ENCODE results near the gene CBX7. TPM values are rescaled to one million over a fixed set of nuclear protein-coding genes. Genes with fewer than 3 reads are reported as not detected.

CBX7 gene
- 1.7 and 3.5 TPM in 2 replicates for total RNA-seq (2014; rRNA removed; shearing (Covaris generic); ENCODE audit: low replicate concordance)

DNA sequence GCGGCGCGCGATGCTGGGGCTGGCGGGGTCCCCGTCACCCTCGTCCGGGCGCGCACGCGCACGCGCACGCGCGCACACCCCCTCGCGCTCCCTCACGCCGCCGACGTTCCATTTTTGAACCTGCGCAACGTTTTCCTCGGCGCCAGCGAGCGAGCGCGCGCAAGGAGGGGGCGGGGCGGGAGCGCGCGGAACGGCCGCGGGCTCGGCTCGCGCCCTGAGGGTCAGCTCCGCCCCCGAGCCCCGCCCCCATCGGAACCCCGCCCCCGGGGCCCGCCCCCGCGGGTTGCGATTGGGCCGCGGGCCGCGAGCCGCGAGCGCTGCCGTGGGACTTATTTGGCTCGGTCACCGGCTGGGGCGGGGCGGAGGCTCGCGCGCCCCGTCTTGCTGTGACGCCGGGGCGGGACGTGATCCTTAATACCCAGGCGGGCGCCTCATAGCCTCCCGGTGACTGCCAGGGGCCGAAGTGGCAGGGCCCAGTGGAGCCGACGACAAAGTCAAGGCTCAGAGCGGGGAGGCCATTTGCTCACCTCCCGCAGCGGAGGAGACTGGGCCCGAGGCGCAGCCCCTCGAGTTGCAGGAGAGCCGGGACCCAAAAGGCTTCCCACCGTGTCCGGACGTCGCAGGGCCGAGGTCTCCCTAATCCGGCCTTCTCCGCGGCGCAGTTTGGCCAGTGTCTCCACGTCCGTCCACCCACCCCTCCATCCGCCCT, at the start of gene CBX7:
TSS of gene CBX7 (minus strand) at position 170 of the 709 bp plus-strand sequence. CDS start 236 bp downstream, outside the sequence.
- peak within 1 kb of the TSS; percentile 63; the same call in 1 of the 2 replicates for H3K4me3 ChIP-seq (ENCODE audit: low read length)
- H3K4me1 ChIP-seq (ENCODE audit: low read length) = peaks cover 8% of the 10 kb centered on the region
- H3K4me2 ChIP-seq (ENCODE audit: low read depth, low read length, poor library complexity, severe bottlenecking) = peak within 1 kb of the TSS; percentile 75
- peak within 1 kb of the TSS; percentile 67 for H3K9ac ChIP-seq (ENCODE audit: low read length)
- DNase-seq = peak; percentile 94
- H3K9me2 ChIP-seq (replicated peaks; ENCODE audit: insufficient read depth, low read length) = no peaks in the 10 kb centered on the region
- peaks cover 6% of the 10 kb centered on the region; the same call in 1 of the 2 replicates for H4K20me1 ChIP-seq (ENCODE audit: insufficient read depth, low read depth, low read length)
- no peaks in the 10 kb centered on the region for H3K36me3 ChIP-seq (ENCODE audit: insufficient read depth, low read length)
- H3K27ac ChIP-seq (ENCODE audit: low read length) = no peak within 1 kb of the TSS
- H2AFZ ChIP-seq (ENCODE audit: low read length) = peak within 1 kb of the TSS; percentile 95; the same call in 1 of the 2 replicates
- no peaks in the 10 kb centered on the region for H3K79me2 ChIP-seq (ENCODE audit: low read length)
- no peaks in the 10 kb centered on the region for H3K27me3 ChIP-seq (ENCODE audit: low read length)
- no peaks in the 10 kb centered on the region for H3K9me3 ChIP-seq (ENCODE audit: low read length)

DNA sequence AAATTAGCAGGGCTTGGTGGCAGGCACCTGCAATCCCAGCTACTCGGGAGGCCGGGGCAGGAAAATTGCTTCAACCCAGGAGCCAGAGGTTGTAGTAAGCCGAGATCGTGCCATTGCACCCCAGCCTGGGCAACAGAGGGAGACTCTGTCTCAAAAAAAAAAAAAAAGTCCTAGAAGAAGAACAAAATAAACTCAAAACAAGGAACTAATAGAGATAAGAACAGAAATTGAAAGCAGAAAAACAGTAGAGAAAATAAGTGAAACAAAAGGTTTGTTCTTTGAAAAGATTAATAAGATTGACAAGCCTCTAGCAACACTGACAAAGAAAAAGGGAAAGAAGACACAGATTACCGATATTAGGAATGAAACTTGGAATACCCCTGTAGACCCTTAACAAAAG, 45.1 kb upstream of the CBX7 start:
- H3K27me3 ChIP-seq (ENCODE audit: low read length) = no peaks in the 10 kb centered on the region
- no peaks in the 10 kb centered on the region for H3K9me2 ChIP-seq (replicated peaks; ENCODE audit: insufficient read depth, low read length)
- no peak for DNase-seq
- H3K79me2 ChIP-seq (ENCODE audit: low read length) = no peaks in the 10 kb centered on the region
- no peak overlapping the region for H3K9ac ChIP-seq (ENCODE audit: low read length)
- H3K36me3 ChIP-seq (ENCODE audit: insufficient read depth, low read length) = no peaks in the 10 kb centered on the region
- no peak overlapping the region for H3K27ac ChIP-seq (ENCODE audit: low read length)
- H3K4me2 ChIP-seq (ENCODE audit: low read depth, low read length, poor library complexity, severe bottlenecking) = no peak overlapping the region
- H3K9me3 ChIP-seq (ENCODE audit: low read length) = no peaks in the 10 kb centered on the region
- H2AFZ ChIP-seq (ENCODE audit: low read length) = no peak overlapping the region
- no peaks in the 10 kb centered on the region for H4K20me1 ChIP-seq (ENCODE audit: insufficient read depth, low read depth, low read length)
- H3K4me1 ChIP-seq (ENCODE audit: low read length) = no peaks in the 10 kb centered on the region
- no peak overlapping the region for H3K4me3 ChIP-seq (ENCODE audit: low read length)

DNA sequence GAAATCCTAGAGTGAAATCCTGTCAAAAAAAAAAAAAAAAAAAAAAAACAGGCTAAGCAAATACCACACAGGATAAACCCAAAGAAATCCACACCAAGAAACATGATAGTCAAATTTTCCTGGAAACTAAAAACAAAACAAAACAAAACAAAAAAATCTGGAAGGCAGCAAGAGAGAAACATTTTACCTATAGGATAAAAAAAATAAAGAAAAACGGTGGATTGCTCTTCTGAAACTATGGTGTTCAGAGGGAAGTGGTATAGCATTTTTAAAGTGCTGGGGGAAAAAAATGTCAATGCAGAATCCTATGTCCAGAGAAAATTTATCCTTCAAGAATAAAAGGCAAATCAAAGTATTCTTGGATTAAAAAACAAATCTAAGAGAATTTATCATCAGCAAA, 41.6 kb upstream of the CBX7 start:
- no peaks in the 10 kb centered on the region for H3K9me2 ChIP-seq (replicated peaks; ENCODE audit: insufficient read depth, low read length)
- H3K9me3 ChIP-seq (ENCODE audit: low read length) = no peaks in the 10 kb centered on the region
- no peaks in the 10 kb centered on the region for H3K36me3 ChIP-seq (ENCODE audit: insufficient read depth, low read length)
- no peak overlapping the region for H3K9ac ChIP-seq (ENCODE audit: low read length)
- H4K20me1 ChIP-seq (ENCODE audit: insufficient read depth, low read depth, low read length) = no peaks in the 10 kb centered on the region
- H3K79me2 ChIP-seq (ENCODE audit: low read length) = no peaks in the 10 kb centered on the region
- H3K4me2 ChIP-seq (ENCODE audit: low read depth, low read length, poor library complexity, severe bottlenecking) = no peak overlapping the region
- no peak overlapping the region for H2AFZ ChIP-seq (ENCODE audit: low read length)
- H3K27ac ChIP-seq (ENCODE audit: low read length) = no peak overlapping the region
- DNase-seq = no peak
- no peak overlapping the region for H3K4me3 ChIP-seq (ENCODE audit: low read length)
- H3K4me1 ChIP-seq (ENCODE audit: low read length) = no peaks in the 10 kb centered on the region
- no peaks in the 10 kb centered on the region for H3K27me3 ChIP-seq (ENCODE audit: low read length)

GRCh38 chr22:39188809-39189208, 36.3 kb upstream of the CBX7 start:
- no peaks in the 10 kb centered on the region for H3K36me3 ChIP-seq (ENCODE audit: insufficient read depth, low read length)
- no peaks in the 10 kb centered on the region for H3K27me3 ChIP-seq (ENCODE audit: low read length)
- no peaks in the 10 kb centered on the region for H3K4me1 ChIP-seq (ENCODE audit: low read length)
- no peaks in the 10 kb centered on the region for H3K9me2 ChIP-seq (replicated peaks; ENCODE audit: insufficient read depth, low read length)
- H3K79me2 ChIP-seq (ENCODE audit: low read length) = no peaks in the 10 kb centered on the region
- no peak overlapping the region for H3K27ac ChIP-seq (ENCODE audit: low read length)
- no peak overlapping the region for H2AFZ ChIP-seq (ENCODE audit: low read length)
- no peaks in the 10 kb centered on the region for H4K20me1 ChIP-seq (ENCODE audit: insufficient read depth, low read depth, low read length)
- no peaks in the 10 kb centered on the region for H3K9me3 ChIP-seq (ENCODE audit: low read length)
- H3K4me3 ChIP-seq (ENCODE audit: low read length) = no peak overlapping the region
- no peak for DNase-seq
- H3K4me2 ChIP-seq (ENCODE audit: low read depth, low read length, poor library complexity, severe bottlenecking) = no peak overlapping the region
- H3K9ac ChIP-seq (ENCODE audit: low read length) = no peak overlapping the region

- no peaks in the 10 kb centered on the region for H3K36me3 ChIP-seq (ENCODE audit: insufficient read depth, low read length)
- no peak for DNase-seq
- no peaks in the 10 kb centered on the region for H3K79me2 ChIP-seq (ENCODE audit: low read length)
- no peaks in the 10 kb centered on the region for H3K9me2 ChIP-seq (replicated peaks; ENCODE audit: insufficient read depth, low read length)
- no peak overlapping the region for H3K9ac ChIP-seq (ENCODE audit: low read length)
- no peak overlapping the region for H2AFZ ChIP-seq (ENCODE audit: low read length)
- H3K4me1 ChIP-seq (ENCODE audit: low read length) = no peaks in the 10 kb centered on the region
- no peaks in the 10 kb centered on the region for H3K27me3 ChIP-seq (ENCODE audit: low read length)
- no peak overlapping the region for H3K4me3 ChIP-seq (ENCODE audit: low read length)
- H3K4me2 ChIP-seq (ENCODE audit: low read depth, low read length, poor library complexity, severe bottlenecking) = no peak overlapping the region
- H4K20me1 ChIP-seq (ENCODE audit: insufficient read depth, low read depth, low read length) = no peaks in the 10 kb centered on the region
- H3K27ac ChIP-seq (ENCODE audit: low read length) = no peak overlapping the region
- no peaks in the 10 kb centered on the region for H3K9me3 ChIP-seq (ENCODE audit: low read length)
Observed at GRCh38 chr22:39185601-39186012, 33.1 kb upstream of the CBX7 start.

DNA sequence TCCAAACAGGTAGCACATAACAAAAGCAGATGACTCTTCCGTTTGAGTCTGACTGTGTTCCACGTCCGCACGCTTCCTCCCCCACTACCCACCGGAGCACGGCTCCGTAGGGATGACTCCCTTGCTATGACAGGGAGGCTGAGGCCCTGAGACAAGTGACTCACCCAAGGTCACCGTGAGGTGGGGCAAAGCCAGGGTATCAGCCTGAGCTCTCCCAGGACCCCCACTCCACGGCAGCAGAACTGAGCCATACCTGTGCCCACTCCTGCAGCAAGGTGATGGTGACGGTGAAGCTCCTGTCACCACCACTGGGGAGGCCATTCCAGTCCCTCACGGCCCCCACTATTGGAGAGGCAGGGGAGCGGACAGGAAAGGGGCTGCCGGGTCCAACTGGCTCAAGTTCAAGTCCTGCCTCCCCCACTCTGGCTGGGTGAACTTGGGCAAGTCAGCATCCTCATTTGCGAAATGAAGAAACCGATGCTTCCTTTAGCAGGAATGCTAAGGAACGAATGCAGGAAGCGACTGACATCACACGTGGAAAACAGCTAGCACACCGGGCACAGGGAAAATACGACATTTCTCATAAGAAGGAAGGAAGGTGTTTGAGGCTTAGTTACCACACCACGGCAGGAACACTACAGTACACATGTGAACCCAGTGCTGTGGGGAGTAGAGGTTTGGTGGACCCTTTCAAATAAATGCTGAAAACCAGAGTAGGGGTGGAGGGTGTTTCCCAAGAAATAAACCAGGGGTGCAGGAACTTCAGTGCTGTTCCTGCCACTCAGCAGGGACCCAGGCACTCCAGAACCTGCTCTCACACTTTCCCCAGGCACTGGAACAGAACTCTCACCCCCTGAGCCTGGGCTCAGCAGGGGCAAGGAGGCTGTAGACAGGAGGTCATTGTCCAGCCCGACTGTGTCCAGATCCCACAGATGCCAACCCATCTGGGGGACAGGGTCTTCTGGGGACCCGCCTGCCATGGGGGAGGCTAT, 32.4 kb upstream of the CBX7 start:
- Histone ChIP-seq H3K27ac (ENCODE audit: low read length) (no peak overlapping the region), H3K36me3 (ENCODE audit: insufficient read depth, low read length) (no peaks in the 10 kb centered on the region), H3K79me2 (ENCODE audit: low read length) (no peaks in the 10 kb centered on the region), H2AFZ (ENCODE audit: low read length) (no peak overlapping the region), H3K4me1 (ENCODE audit: low read length) (no peaks in the 10 kb centered on the region), H3K4me3 (ENCODE audit: low read length) (no peak overlapping the region), H3K9me3 (ENCODE audit: low read length) (no peaks in the 10 kb centered on the region), H3K9me2 (replicated peaks; ENCODE audit: insufficient read depth, low read length) (no peaks in the 10 kb centered on the region), H3K9ac (ENCODE audit: low read length) (no peak overlapping the region), H3K27me3 (ENCODE audit: low read length) (no peaks in the 10 kb centered on the region), H3K4me2 (ENCODE audit: low read depth, low read length, poor library complexity, severe bottlenecking) (no peak overlapping the region), H4K20me1 (ENCODE audit: insufficient read depth, low read depth, low read length) (no peaks in the 10 kb centered on the region)
- DNase-seq = no peak

- Histone ChIP-seq H3K9ac (ENCODE audit: low read length) (no peak overlapping the region), H3K27ac (ENCODE audit: low read length) (no peak overlapping the region), H3K9me3 (ENCODE audit: low read length) (no peaks in the 10 kb centered on the region), H3K4me3 (ENCODE audit: low read length) (no peak overlapping the region), H3K79me2 (ENCODE audit: low read length) (no peaks in the 10 kb centered on the region), H2AFZ (ENCODE audit: low read length) (no peak overlapping the region), H3K36me3 (ENCODE audit: insufficient read depth, low read length) (no peaks in the 10 kb centered on the region), H3K4me2 (ENCODE audit: low read depth, low read length, poor library complexity, severe bottlenecking) (no peak overlapping the region), H3K9me2 (replicated peaks; ENCODE audit: insufficient read depth, low read length) (no peaks in the 10 kb centered on the region), H3K27me3 (ENCODE audit: low read length) (no peaks in the 10 kb centered on the region), H4K20me1 (ENCODE audit: insufficient read depth, low read depth, low read length) (no peaks in the 10 kb centered on the region), H3K4me1 (ENCODE audit: low read length) (no peaks in the 10 kb centered on the region)
- DNase-seq = peak; percentile 71
Observed at GRCh38 chr22:39183991-39184585, 31.6 kb upstream of the CBX7 start.
